ENCODE measurements around the gene BLOC1S5. TPM values are rescaled to one million over a fixed set of nuclear protein-coding genes. Genes with fewer than 3 reads are reported as not detected.

The BLOC1S5 gene
- total and polyA plus RNA-seq, 11 donors = 4.3 to 15.2 (median 8.8) TPM

GRCh38 chr6:8105791-8106190 lies 41.6 kb upstream of the BLOC1S5 start:
- H3K36me3 ChIP-seq = no peaks in the 10 kb centered on the region
- no peaks in the 10 kb centered on the region for H3K9me3 ChIP-seq
- TF ChIP-seq CTCF (IDR thresholded peaks at IDR 0.05) (no peak), POLR2A (IDR thresholded peaks at IDR 0.05) (no peak)
- peaks cover 3 to 16% (median 9%) of the 10 kb centered on the region in 12 donors for H3K4me1 ChIP-seq
- no peak overlapping the region for H3K27ac ChIP-seq
- peaks cover 0 to 12% (median 4%) of the 10 kb centered on the region in 9 donors for H3K27me3 ChIP-seq
- DNase-seq = no peak
- H3K4me3 ChIP-seq = no peak overlapping the region
- intact Hi-C loops (cut with DNase I) = no loop called here
- ATAC-seq = no peak

- Histone ChIP-seq H3K27ac (no peak overlapping the region), H3K9me3 (no peaks in the 10 kb centered on the region), H3K4me3 (no peak overlapping the region), H3K27me3 (peaks cover 0 to 12% (median 4%) of the 10 kb centered on the region in 9 donors), H3K4me1 (peaks cover 3 to 21% (median 9%) of the 10 kb centered on the region in 12 donors), H3K36me3 (peaks cover 0 to 4% (median 0%) of the 10 kb centered on the region in 9 donors)
- no peak for ATAC-seq
- TF ChIP-seq CTCF (IDR thresholded peaks at IDR 0.05) = no peak
- TF ChIP-seq POLR2A (IDR thresholded peaks at IDR 0.05) = no peak
- intact Hi-C loops (cut with DNase I) = no loop called here
- no peak for DNase-seq
Measured at GRCh38 chr6:8103726-8104125, 39.5 kb upstream of the BLOC1S5 start.

GRCh38 chr6:8102122-8102958 lies 38.2 kb upstream of the BLOC1S5 start, which contains the start of gene EEF1E1:
Gene EEF1E1 (minus strand): TSS chr6:8102548. CDS start chr6:8102521, 27 bp downstream.
- Histone ChIP-seq H3K27ac (peak within 1 kb of the TSS in 8 of 12 donors; percentile 31 to 66 (median 60)), H3K9me3 (no peaks in the 10 kb centered on the region), H3K4me3 (peak within 1 kb of the TSS; percentile 77 to 98 (median 90)), H3K27me3 (peaks cover 0 to 12% (median 0%) of the 10 kb centered on the region in 9 donors), H3K36me3 (peaks cover 0 to 5% (median 0%) of the 10 kb centered on the region in 9 donors), H3K4me1 (peaks cover 3 to 21% (median 9%) of the 10 kb centered on the region in 12 donors)
- DNase-seq (peak; percentile 94 to 96 (median 94)), ATAC-seq (peak; percentile 100)
- intact Hi-C loops (cut with DNase I) = loop anchor here in 1 of 10 donors (1.0 kb wide), 1 partner anchor 38 kb away; the partner anchor contains the start of gene BLOC1S5
- TF ChIP-seq CTCF (IDR thresholded peaks at IDR 0.05) (peak in 1 of 12 donors; percentile 25), POLR2A (IDR thresholded peaks at IDR 0.05) (no peak)
- WGBS, 4 donors = 1 to 2% (median 1%) methylated on average over 36 to 43 of the region's 43 CpGs

GRCh38 chr6:8100159-8100854 lies 36.1 kb upstream of the BLOC1S5 start:
- intact Hi-C loops (cut with DNase I) = no loop called here
- WGBS, 4 donors = 80 to 82% (median 82%) methylated on average over 8 of the region's 8 CpGs

More at GRCh38 chr6:8100159-8100854, 36.1 kb upstream of the BLOC1S5 start:
- peaks cover 3 to 21% (median 9%) of the 10 kb centered on the region in 12 donors for H3K4me1 ChIP-seq
- peaks cover 0 to 5% (median 0%) of the 10 kb centered on the region in 9 donors for H3K27me3 ChIP-seq
- no peak overlapping the region for H3K4me3 ChIP-seq
- TF ChIP-seq CTCF (IDR thresholded peaks at IDR 0.05) = no peak
- TF ChIP-seq POLR2A (IDR thresholded peaks at IDR 0.05) = no peak
- no peaks in the 10 kb centered on the region for H3K9me3 ChIP-seq
- DNase-seq = no peak
- H3K27ac ChIP-seq = no peak overlapping the region
- no peak for ATAC-seq
- peaks cover 0 to 25% (median 18%) of the 10 kb centered on the region in 9 donors for H3K36me3 ChIP-seq

Data from heart left ventricle (tissue), 16 donors.